Stimulated activated naive CD4-positive, alpha-beta T cell (primary cell): Measurements from ENCODE around the gene CLMN.
A peak's percentile ranks its signal among the peaks of the same experiment; 100 is the strongest.

Experiments used
- DNase-seq, 6 experiments: peaks; one replicate each; lab custom pipeline; 2025; lab: John Stamatoyannopoulos, UW

Gene CLMN, protein sequence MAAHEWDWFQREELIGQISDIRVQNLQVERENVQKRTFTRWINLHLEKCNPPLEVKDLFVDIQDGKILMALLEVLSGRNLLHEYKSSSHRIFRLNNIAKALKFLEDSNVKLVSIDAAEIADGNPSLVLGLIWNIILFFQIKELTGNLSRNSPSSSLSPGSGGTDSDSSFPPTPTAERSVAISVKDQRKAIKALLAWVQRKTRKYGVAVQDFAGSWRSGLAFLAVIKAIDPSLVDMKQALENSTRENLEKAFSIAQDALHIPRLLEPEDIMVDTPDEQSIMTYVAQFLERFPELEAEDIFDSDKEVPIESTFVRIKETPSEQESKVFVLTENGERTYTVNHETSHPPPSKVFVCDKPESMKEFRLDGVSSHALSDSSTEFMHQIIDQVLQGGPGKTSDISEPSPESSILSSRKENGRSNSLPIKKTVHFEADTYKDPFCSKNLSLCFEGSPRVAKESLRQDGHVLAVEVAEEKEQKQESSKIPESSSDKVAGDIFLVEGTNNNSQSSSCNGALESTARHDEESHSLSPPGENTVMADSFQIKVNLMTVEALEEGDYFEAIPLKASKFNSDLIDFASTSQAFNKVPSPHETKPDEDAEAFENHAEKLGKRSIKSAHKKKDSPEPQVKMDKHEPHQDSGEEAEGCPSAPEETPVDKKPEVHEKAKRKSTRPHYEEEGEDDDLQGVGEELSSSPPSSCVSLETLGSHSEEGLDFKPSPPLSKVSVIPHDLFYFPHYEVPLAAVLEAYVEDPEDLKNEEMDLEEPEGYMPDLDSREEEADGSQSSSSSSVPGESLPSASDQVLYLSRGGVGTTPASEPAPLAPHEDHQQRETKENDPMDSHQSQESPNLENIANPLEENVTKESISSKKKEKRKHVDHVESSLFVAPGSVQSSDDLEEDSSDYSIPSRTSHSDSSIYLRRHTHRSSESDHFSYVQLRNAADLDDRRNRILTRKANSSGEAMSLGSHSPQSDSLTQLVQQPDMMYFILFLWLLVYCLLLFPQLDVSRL

DNA sequence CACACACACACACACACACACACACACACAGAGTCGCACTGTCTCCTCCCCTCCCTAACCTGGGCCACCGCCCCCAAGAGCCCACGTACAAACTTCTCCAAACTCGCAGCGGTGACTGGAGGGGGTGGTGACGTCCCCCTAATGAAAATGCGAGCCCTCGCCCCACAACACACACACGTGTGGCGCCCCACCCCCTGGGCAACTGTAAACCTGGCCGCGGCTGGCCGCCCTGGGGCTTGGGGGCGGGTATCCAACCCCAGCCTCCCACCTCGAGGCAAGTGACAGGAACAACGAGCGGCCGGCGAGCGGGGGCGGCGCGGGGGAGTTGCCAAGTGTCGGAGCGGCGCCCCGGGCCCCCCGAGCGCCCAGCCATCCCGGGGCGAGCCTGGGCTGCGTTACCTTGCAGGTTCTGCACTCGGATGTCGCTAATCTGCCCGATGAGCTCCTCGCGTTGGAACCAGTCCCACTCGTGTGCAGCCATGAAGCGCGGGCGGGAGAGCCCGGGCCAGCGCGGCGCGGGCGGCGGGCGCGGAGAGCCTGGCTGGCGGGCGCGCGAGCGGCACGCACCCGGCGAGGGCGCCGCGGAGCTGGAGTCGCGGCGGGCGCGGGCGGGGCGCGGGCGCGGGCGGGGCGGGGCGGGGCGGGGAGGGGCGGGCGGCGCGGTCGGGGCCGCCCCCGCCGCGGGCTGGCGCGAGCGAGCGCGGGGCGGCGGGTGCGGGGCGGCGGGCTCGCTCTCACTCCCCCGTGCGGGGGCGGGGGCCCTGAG lies at the start of gene CLMN:
Gene CLMN (minus strand): TSS at position 597 of the 766 bp plus-strand sequence. CDS start 116 bp downstream, at position 481.
- DNase-seq, result peak; percentile 14 to 62 (median 34)

DNA sequence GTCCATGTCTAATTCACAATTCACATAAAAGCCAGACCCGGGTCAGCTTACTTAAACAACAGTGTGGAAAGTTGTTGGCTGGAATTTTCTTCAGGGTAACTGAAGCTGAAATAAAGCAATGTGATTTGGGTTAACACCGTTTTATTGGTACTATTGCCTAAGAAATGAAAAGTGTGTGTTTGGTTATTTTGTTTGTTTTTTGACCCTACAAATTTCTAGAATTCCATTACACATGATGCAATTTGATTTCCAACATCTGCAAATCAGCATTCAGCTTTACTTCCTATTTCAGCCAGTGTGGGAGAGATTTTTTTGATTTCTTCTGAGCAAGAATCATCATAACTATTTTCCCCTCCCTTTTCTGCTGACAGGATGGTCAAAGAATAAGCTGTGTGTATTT lies 45.7 kb upstream of the CLMN start:
- no peak for DNase-seq

DNA sequence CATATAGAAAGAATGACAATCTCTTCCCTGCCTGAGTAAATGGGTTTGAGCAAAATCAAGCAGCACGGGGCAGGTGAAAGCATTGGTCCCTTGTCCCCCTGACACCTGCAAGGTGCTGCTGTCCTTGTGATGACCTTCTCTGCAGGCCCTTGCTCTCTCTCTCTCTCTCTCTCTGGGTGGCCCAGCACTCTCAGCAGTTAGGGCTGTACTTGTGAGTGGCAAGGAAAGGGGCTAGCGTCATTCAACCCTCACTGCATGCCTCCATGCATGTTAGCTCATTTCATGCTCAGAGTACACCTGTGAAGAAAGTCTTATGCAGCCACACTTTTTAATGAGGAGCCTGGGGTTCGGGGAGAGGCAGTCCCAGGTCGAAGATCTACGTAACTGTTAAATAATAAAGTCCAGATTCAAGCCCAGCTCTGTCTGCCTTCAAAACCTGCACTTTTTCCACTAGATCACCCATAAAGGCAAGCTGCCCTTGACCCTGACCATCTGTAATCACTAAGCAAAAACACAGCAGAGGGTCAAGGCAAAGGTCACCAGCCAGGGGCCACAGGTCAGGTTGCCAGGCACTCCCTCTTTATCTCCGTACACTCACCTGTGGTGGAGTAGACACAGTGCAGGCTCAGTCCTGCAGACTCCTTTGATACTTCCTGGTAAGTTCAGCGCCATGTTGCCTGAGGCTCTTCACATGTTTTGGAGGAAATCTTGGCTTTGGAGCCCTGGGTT lies 44.9 kb upstream of the CLMN start:
- DNase-seq, result no peak

DNA sequence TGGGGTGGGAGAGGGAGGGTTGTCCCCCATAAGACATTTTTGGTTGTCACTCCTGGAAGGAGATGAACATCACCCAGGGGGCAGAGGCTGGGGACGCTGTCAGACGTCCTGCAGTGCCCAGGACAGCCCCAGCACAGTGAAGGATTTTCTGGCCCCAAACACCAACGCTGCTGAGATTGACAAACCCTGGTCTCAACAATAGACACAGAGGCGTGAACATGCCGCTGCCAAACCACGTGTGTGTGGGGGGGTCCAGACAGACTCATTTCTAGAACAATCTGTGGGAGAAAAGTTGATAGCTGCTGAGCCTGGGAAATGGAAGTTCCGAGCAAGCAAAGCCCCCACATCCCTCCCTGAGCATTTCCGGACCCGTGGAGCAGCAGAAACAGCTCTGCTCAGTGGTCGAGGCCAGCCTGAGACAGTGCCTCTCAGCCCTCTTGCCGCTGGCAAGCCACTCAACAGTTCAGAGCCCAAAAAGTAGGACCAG lies 43.8 kb upstream of the CLMN start:
- no peak for DNase-seq

DNA sequence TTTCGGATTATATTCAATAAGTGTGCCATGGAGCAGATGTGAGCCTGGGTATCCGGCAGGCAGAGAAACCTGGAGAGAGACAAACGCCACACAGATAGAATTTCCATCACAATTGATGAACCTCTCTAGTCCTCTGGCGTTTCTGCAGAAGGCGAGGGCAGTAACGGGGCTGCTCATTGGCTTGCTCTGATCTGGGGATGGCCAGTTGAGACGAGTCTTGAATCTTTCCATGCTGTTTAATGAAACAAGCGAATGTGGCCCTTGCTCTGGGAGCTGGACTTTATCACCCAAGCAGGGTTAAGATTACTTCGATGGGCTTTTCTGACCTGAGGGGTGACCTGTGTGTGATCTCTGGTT lies 42.4 kb upstream of the CLMN start:
- DNase-seq, result no peak

DNA sequence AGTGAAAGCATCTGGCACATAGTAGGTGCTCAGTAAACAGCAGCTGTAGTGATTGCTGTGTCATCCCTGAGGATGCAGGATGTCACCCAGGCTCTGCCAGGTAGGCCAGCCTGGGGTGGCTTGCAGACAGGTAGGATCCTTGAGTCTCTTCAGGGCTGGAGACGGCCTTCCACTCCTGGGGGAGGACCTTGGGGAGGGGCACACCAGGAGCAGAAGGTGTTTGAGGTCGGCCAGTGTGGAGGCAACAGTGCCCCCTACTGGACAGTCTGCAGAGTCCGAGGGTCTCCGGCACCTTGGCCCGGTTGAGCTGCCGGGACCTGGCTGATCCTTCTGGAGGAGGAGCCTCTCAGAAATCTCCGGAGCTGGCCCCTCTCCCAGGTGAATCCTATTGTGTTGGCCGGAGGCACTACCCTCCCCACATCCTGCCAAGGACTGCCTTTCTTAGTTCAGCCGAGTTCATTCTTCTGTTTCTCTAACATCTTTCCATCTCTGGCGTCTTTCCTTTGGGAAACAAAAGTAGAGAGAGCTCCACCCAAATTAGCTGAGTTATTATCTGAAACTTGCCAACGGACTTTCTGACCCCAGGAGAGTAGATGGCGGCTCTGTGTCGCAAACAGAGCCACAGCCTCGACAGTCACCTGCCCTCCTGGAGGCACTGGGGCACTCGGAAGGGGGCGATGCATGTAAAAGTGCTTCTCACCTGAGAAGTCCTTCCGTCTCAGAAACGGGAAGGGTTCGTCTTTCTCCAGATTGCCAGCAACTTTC lies 41.8 kb upstream of the CLMN start:
- no peak for DNase-seq

DNA sequence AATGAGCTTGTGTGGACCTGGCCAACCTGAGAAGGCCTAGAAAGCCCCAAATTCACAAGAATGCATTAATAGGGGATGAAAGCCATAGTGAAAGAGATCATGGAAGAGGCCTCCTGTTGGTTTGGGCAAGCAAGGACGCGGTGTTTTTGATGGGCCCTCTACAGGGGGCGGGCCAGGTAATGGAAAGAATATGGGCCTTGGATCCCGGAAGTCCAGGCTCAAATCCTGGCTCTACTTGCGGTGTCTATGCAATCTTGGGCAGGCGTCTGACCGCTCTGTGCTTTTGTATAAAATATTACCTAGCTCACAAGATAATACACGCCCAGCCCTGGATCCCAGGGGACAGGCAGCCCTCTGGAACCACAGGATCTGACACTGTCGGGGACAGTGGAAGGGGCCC lies 41.1 kb upstream of the CLMN start:
- DNase-seq, result no peak

DNA sequence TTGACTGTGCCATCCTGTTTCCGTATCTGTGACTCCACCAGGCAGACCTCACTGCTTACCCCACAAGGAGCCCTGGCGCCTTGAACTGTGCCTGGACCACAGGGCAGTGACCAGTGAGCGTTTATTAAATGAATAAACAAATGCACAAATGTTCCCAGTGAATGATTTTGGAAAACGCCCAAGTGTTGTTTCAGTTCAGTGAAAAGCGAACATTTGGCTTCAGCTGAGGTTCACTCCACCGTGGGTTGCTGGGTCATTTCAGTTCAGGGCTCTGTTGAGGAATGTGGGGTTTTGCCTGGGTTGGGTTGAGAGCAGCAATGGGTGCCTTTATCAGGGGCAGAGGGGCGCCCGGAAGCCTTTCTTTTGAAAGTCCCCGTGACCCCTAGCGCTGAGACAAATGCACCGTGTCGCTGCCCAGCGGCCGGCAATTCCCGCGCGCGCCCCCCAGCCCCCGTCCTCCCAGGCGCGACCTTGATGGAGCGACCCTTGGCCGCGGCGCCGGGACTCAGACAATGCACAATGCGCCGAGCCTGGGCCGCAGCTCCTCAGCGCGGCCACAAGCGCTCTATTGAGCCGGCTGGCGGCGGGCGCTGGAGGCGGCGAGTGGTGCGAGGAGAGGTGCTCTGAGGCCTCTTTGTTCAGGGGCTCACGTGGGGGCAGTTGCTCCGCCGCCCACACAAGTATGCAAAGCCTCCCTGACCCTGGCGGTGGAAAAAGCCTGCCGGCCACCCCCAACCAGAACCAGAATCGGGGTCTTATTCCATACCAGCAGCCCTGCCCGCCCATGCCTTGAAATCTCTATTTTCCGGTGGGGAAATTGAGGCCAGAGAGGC lies 40.5 kb upstream of the CLMN start:
- DNase-seq, result no peak

DNA sequence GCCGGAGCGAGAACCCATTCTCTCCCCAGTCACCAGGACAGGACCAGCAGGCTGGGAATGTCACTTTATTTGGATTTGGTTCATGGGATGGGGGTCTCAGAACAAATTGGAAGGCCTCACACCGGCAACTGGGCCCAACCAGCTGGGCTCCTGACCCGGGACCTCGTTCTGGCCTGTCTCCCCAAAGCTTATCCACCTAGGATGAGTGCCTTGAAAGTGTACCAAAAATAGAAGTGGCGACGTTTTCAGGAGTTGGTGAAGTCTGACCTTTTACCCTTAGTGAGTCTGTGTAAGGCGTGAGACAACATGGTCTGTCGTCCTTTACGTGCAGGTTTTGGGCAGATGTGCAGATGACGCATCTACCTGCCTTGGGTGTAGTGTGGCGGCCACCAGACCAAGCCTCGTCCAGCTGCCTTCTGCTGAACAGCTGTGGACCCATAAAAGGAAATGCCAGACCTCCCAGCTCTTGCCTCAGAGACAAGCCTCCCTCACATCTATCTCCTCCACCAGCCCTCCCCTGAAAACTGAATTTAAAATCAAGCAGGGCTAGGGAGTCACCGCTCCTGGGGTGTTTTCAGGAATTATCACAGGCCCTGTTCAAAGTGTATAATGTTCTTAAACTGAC lies 36.6 kb upstream of the CLMN start:
- no peak for DNase-seq

DNA sequence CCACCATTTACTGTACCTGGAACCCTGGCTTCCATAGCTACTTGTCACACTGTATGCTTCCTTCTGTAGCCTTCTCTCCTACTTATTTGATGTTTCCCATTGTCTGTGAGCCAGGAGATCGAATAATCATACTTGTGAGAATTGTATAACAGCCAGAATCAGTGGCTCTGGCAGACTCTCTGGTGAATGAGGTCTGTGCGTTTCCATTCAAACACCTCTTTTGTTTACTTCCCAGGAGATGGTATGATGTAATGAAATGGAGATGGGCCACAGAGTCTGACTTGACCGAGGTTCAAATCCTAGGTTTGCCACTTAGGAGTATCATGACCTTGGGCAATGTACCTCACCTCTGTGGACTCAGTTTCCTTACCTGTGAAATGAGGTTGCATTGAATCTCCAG lies 35.7 kb upstream of the CLMN start:
- DNase-seq, result no peak

DNA sequence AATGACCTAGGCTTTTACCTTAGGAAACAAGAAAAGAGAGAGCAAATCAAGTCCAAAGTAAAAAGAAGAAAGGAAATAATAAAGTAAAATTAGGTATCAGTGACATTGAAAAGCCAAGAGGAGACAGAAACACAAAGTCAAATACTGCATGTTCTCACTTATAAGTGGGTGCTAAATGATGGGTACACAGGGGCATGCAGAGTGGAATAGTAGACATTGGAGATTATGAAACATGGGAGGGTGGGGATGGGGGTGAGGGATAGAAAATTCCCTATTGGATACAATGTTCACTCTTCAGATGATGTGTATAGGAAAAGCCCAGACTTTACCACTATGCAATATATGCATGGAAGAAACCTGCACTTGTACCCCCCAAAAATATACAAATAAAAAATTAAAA lies 35.1 kb upstream of the CLMN start:
- no peak for DNase-seq

DNA sequence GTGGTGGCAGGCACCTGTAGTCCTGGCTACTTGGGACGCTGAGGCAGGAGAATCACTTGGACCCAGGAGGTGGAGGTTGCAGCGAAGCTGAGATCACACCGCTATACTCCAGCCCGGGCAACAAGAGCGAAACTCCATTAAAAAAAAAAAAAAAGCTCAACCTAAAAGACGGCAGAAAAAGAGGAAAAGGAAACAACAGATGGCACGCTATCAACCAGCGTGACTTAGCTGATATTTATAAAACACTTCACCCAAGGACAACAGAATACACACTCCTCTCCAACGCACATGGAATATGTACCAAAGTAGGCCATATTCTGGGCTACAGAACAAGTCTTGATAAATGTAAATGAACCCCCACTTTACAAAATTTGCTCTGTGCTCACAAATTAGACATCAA lies 34.0 kb upstream of the CLMN start:
- no peak for DNase-seq

DNA sequence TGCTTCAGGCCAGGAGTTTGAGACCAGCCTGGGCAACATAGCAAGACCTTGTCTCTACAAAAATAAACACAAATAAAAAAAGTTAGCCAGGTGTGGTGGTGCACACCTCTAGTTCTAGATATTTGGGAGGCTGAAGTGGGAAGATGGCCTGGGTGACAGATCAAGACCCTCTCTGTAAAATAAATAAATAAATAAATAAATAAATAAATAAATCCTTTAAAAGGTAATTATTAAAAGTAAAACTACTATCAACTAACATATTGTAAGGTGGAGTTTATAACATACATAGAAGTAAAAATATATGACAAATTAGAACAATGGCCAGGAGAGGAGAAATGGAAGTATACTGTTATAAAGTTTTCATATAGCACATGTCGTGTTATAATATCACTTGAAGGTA lies 33.3 kb upstream of the CLMN start:
- no peak for DNase-seq

DNA sequence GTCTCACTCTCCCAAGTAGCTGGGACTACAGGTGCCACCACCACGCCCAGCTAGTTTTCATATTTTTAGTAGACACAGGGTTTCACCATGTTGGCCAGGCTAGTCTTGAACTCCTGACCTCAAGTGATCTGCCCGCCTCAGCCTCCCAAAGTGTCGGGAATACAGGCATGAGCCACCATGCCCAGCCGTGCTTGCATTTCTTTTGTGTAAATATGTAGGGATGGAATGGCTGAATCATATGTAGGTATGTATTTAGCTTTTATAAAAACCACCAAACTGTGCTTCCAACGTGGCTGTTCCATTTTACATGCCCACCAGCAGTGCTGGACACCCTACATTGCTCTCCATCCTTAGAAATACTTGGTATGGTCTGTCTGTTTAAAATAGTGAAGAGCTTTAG lies 32.8 kb upstream of the CLMN start:
- DNase-seq, result no peak

DNA sequence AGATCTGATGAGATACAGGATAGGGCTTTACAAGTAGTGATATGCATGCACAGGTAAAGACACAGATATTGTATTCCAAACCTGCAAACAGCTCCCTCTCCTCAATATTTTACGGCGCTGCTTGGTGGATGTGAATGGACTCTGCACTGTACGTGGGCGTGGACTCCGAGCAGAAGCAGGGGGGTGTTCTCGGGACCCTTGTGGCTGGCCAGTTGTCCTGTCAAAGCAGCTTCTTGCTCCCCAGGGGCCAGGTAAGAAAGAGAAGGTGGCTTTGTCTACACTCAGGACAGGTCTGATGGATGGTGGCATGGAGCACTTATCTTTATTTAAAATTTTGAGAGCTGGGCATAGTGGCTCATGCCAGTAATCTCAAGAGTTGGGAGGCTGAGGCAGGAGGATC lies 29.5 kb upstream of the CLMN start:
- DNase-seq, result no peak

DNA sequence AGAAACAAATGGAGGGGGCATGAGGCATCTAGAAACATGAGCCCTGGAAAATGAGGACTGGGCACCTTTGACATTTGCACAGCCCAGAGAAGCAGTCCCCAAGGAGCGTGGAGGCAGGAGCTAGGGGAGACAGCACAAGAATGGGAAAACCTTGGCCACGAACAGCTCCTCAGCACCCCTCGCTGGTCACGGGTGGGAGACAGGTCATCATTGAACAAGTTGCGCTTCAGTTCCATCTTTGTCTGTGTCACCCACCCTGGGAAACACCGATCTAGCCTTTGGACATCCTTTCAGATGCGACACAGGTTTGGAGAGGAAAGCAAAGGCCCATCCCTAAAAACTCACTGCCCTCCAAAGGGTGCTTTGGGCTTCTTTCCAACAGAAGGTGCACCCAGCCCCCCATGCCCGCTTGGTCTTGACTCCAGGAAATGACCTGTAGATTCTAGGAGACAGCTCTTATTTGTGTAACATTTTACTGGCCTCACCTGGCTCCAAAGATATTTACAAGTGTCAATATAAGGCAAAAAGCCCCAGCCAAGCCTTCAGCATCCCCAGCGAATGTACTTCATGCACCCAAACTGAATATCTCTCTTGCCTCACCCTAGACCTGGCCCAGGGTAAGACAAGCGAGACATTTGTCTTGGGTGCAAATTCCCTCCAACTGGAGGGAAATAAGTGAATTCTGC lies 28.8 kb upstream of the CLMN start:
- no peak for DNase-seq

DNA sequence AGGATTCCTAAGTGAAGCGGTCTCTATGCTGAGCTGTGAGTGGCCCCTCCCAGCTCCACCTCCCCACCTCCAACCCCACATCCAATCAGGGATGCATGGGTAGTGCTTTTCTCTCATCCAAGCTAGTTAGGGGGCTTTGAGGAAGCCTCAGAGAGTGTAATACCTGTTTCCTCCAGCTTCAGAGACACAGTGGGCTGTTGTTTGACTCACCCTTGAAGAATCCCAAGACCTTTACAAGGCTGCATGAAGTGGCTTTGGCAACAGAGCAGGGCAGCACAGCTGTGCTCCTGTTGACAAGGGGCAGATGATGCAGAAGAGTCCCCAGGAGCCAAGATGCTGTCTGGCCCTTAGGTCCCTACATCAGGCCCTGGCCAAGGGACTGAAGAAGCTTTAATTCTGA lies 27.1 kb upstream of the CLMN start:
- no peak for DNase-seq

DNA sequence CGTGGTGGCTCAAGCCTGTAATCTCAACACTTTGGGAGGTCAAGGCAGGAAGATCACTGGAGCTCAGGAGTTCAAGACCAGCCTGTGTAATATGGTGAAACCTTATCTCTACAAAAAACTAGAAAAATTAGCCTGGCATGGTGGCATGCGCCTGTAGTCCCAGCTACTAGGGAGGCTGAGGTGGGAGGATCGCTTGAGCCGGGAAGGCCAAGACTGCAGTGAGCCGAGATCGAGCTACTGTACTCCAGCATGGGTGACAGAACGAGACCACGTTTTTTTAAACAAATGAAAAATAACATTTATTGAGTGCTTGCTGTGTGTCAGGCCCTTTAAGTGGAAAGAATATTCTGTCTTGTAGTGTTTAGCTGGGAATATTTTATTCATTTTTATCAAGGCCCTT lies 26.6 kb upstream of the CLMN start:
- no peak for DNase-seq

DNA sequence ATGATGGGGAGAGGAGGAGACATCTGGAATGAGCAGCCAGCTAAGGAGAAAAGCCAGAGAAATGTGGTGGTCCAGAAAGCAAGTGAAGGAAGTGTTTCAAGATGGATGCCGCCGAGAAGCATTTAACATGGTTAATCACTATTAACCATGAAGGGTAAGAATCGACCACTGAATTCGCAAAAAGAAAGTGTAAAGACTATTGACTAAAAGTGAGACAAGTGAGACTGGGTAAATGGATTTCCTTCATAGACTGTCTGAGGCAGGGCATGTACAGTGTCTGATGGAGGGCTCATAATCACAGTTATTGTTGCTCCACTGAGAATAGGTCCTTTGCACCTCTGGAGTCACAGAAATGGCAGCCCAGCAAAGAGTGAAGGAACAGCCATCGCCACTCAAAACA lies 25.3 kb upstream of the CLMN start:
- no peak for DNase-seq
